H1 (cell line): ENCODE results near the gene ATXN2. TPM values are rescaled to one million over a fixed set of nuclear protein-coding genes. Genes with fewer than 3 reads are reported as not detected.
A peak's percentile ranks its signal among the peaks of the same experiment; 100 is the strongest.

ENCODE experiments used
- CTCF ChIA-PET: fragments of 300-600 bp; sonication (Branson Sonifier 250); formaldehyde crosslinking; loops from one replicate; lab custom pipeline; 2021; ENCODE audit not compliant: partially characterized antibody; lab: Charles Lee
- POLR2A ChIA-PET: fragments of 300-600 bp; sonication (Branson Sonifier 250); formaldehyde crosslinking; loops from one replicate; lab custom pipeline; 2021; ENCODE audit warnings: inconsistent platforms; ENCODE audit not compliant: partially characterized antibody; lab: Charles Lee
- DNase-seq, 2 experiments: peaks; one replicate each; pipeline versions ENCODE4 v3.0.0 to v3.0.0-alpha.2; 2010 to 2022; ENCODE audit warnings: low spot score in 2 of 2, low read depth in 1 of 2, mixed read lengths in 1 of 2
- FAIRE-seq: peaks from 2 replicates; lab custom pipeline; 2011; peaks lifted over from hg19 to GRCh38; lab: Jason Lieb, UNC
- H2AFZ ChIP-seq: 2 replicates; pipeline ENCODE4 v1.8.1; 2012; ENCODE audit warnings: low read length, inconsistent platforms
- H2AK5ac ChIP-seq: 2 replicates; pipeline ENCODE4 v1.6.1; 2013; ENCODE audit warnings: low read depth, low read length
- H2BK120ac ChIP-seq: replicated peaks from 2 replicates; pipeline ENCODE3; 2013; ENCODE audit warnings: low read depth, low read length, inconsistent platforms
- H2BK12ac ChIP-seq: 2 replicates; pipeline ENCODE4 v1.6.1; 2013; ENCODE audit warnings: low read depth, low read length
- H2BK15ac ChIP-seq: 2 replicates; pipeline ENCODE4 v1.6.1; 2013; ENCODE audit warnings: low read length
- H2BK20ac ChIP-seq: 2 replicates; pipeline ENCODE4 v1.6.1; 2013; ENCODE audit warnings: low read length
- H2BK5ac ChIP-seq: 2 replicates; pipeline ENCODE4 v1.6.1; 2013; ENCODE audit warnings: low read depth, low read length
- H3K14ac ChIP-seq: 2 replicates; pipeline ENCODE4 v1.6.1; 2013; ENCODE audit warnings: inconsistent platforms; ENCODE audit not compliant: insufficient read length
- H3K18ac ChIP-seq: 2 replicates; pipeline ENCODE4 v1.6.1; 2013; ENCODE audit warnings: low read length; ENCODE audit errors: extremely low read depth
- H3K23ac ChIP-seq: 2 replicates; pipeline ENCODE4 v1.6.1; 2013; ENCODE audit warnings: inconsistent platforms; ENCODE audit not compliant: insufficient read length
- H3K23me2 ChIP-seq: 2 replicates; pipeline ENCODE4 v1.6.1; 2013; ENCODE audit warnings: low read depth, low read length
- H3K27ac ChIP-seq: 2 replicates; pipeline ENCODE4 v1.6.1; 2011; ENCODE audit warnings: low read depth, low read length, inconsistent platforms
- H3K27me3 ChIP-seq, 4 experiments: replicated peaks in 1 of 4; 1 replicate in 1 of 4; 2 replicates in 3 of 4; pipeline versions ENCODE4 v1.6.1 to v1.8.1; 2011 to 2013; ENCODE audit warnings: low read length in 3 of 4, mild to moderate bottlenecking in 3 of 4, inconsistent platforms in 2 of 4, mixed read lengths in 2 of 4, moderate library complexity in 1 of 4; ENCODE audit not compliant: control insufficient read depth in 3 of 4, insufficient read depth in 3 of 4; ENCODE audit errors: extremely low read depth in 1 of 4
- H3K36me3 ChIP-seq, 4 experiments: 2 replicates each; pipeline versions ENCODE4 v1.6.1 to v1.8.1; 2011 to 2013; ENCODE audit warnings: mild to moderate bottlenecking in 4 of 4, low read length in 3 of 4, moderate library complexity in 2 of 4, control low read depth in 1 of 4, inconsistent platforms in 1 of 4; ENCODE audit not compliant: insufficient read depth in 4 of 4, control insufficient read depth in 2 of 4
- H3K4ac ChIP-seq: replicated peaks from 2 replicates; pipeline ENCODE3; 2013; ENCODE audit warnings: low read length, low read depth, mixed read lengths, inconsistent platforms; ENCODE audit not compliant: insufficient read length
- H3K4me1 ChIP-seq, 4 experiments: replicated peaks in 1 of 4; 1 replicate in 1 of 4; 2 replicates in 3 of 4; pipeline versions ENCODE4 v1.6.1 to v1.8.1; 2011 to 2013; ENCODE audit warnings: low read length in 3 of 4, inconsistent platforms in 2 of 4, mixed read lengths in 1 of 4; ENCODE audit not compliant: insufficient read depth in 4 of 4, control insufficient read depth in 3 of 4
- H3K4me2 ChIP-seq, 2 experiments: 2 replicates each; pipeline versions ENCODE4 v1.6.1 to v1.8.1; 2011 to 2013; ENCODE audit warnings: low read depth in 2 of 2, low read length in 2 of 2, control low read depth in 1 of 2, inconsistent platforms in 1 of 2, mild to moderate bottlenecking in 1 of 2; ENCODE audit not compliant: insufficient read depth in 1 of 2
- H3K4me3 ChIP-seq, 4 experiments: fragments of 200-600, 300-600 bp in 1 of 4; sonication (generic), shearing (Covaris generic), sonication (Bioruptor Twin) in 1 of 4; 2 replicates each; pipeline versions ENCODE4 v1.5.1 to v1.8.1; 2011 to 2016; ENCODE audit warnings: low read length in 4 of 4, low read depth in 3 of 4, control low read depth in 2 of 4, inconsistent platforms in 2 of 4, mild to moderate bottlenecking in 2 of 4, mixed read lengths in 1 of 4, moderate library complexity in 1 of 4; ENCODE audit not compliant: insufficient read depth in 2 of 4; ENCODE audit errors: extremely low read depth in 1 of 4
- H3K56ac ChIP-seq: replicated peaks from 2 replicates; pipeline ENCODE3; 2013; ENCODE audit warnings: low read depth, mild to moderate bottlenecking, mixed read lengths, low read length, inconsistent platforms; ENCODE audit not compliant: insufficient read length
- H3K79me1 ChIP-seq: 2 replicates; pipeline ENCODE4 v1.6.1; 2013; ENCODE audit warnings: low read depth, low read length, control low read depth
- H3K79me2 ChIP-seq, 2 experiments: 2 replicates each; pipeline versions ENCODE4 v1.6.1 to v1.8.1; 2012 to 2013; ENCODE audit warnings: low read length in 2 of 2, mild to moderate bottlenecking in 2 of 2, inconsistent platforms in 1 of 2; ENCODE audit not compliant: insufficient read depth in 2 of 2, control insufficient read depth in 1 of 2
- H3K9ac ChIP-seq, 4 experiments: replicated peaks in 1 of 4; 1 replicate in 1 of 4; 2 replicates in 3 of 4; pipeline versions ENCODE4 v1.6.1 to v1.8.1; 2011 to 2013; ENCODE audit warnings: low read depth in 3 of 4, low read length in 3 of 4, control low read depth in 2 of 4, mild to moderate bottlenecking in 2 of 4, moderate library complexity in 2 of 4, inconsistent platforms in 1 of 4; ENCODE audit errors: extremely low read depth in 1 of 4
- H3K9me3 ChIP-seq, 2 experiments: 2 replicates each; pipeline versions ENCODE4 v1.6.1 to v1.8.1; 2012 to 2013; ENCODE audit warnings: mild to moderate bottlenecking in 2 of 2, moderate library complexity in 2 of 2, control low read depth in 1 of 2, inconsistent platforms in 1 of 2, low read depth in 1 of 2, low read length in 1 of 2, mixed read lengths in 1 of 2; ENCODE audit not compliant: insufficient read depth in 2 of 2
- H4K20me1 ChIP-seq, 2 experiments: replicated peaks in 1 of 2; 2 replicates each; pipeline versions ENCODE3 to v1.8.1; 2011 to 2013; ENCODE audit warnings: inconsistent platforms in 2 of 2, low read length in 2 of 2, mild to moderate bottlenecking in 1 of 2; ENCODE audit not compliant: insufficient read depth in 2 of 2, control insufficient read depth in 1 of 2
- H4K5ac ChIP-seq: 2 replicates; pipeline ENCODE4 v1.6.1; 2013; ENCODE audit warnings: low read length, low read depth, mixed read lengths, inconsistent platforms; ENCODE audit not compliant: insufficient read length
- H4K8ac ChIP-seq: 2 replicates; pipeline ENCODE4 v1.8.0; 2013; ENCODE audit warnings: mild to moderate bottlenecking, moderate library complexity, low read length, inconsistent platforms; ENCODE audit not compliant: insufficient read depth; ENCODE audit errors: extremely low read depth
- H4K91ac ChIP-seq: replicated peaks from 2 replicates; pipeline ENCODE3; 2013; ENCODE audit warnings: low read length, mixed read lengths, inconsistent platforms; ENCODE audit not compliant: insufficient read length
- BACH1 ChIP-seq: IDR thresholded peaks from 2 replicates; pipeline ENCODE4 v1.6.1; 2012; ENCODE audit warnings: low read length, improper control_type of control experiment
- CEBPB ChIP-seq: IDR thresholded peaks from 2 replicates; pipeline ENCODE4 v1.6.1; 2012; ENCODE audit warnings: low read depth, low read length
- CREB1 ChIP-seq: IDR thresholded peaks from 2 replicates; pipeline ENCODE4 v1.6.1; 2012; ENCODE audit warnings: inconsistent platforms
- CTCF ChIP-seq, 3 experiments: IDR thresholded peaks; 1 replicate in 2 of 3; 2 replicates in 1 of 3; pipeline versions ENCODE4 v1.5.1 to v1.6.1; 2011; ENCODE audit warnings: low read length in 3 of 3, mild to moderate bottlenecking in 3 of 3, inconsistent platforms in 2 of 3, low read depth in 1 of 3, moderate library complexity in 1 of 3; ENCODE audit not compliant: insufficient read depth in 1 of 3; ENCODE audit errors: control extremely low read depth in 1 of 3
- GABPA ChIP-seq: IDR thresholded peaks from 2 replicates; pipeline ENCODE4 v1.6.1; 2011; ENCODE audit warnings: mild to moderate bottlenecking, low read length, moderate library complexity, borderline replicate concordance; ENCODE audit not compliant: insufficient read depth
- KDM5A ChIP-seq: fragments of 200-600 bp; IDR thresholded peaks from 2 replicates; pipeline ENCODE4 v1.7.1; 2012; ENCODE audit warnings: mild to moderate bottlenecking, low read length, inconsistent platforms, mixed read lengths
- POLR2A ChIP-seq, 2 experiments: IDR thresholded peaks; 1 replicate in 1 of 2; 2 replicates in 1 of 2; pipeline ENCODE4 v1.6.1; 2011; ENCODE audit warnings: low read depth in 2 of 2, low read length in 2 of 2, mild to moderate bottlenecking in 2 of 2; ENCODE audit errors: control extremely low read depth in 1 of 2
- TBP ChIP-seq: IDR thresholded peaks from 2 replicates; pipeline ENCODE4 v1.6.1; 2011; ENCODE audit warnings: low read depth, low read length, improper control_type of control experiment
- WGBS, 2 experiments: shearing (Covaris generic) in 1 of 2; methylation state at CpG; one replicate each; pipeline versions ENCODE4 v1.1.6 to v1.1.7; 2013 to 2015; ENCODE audit warnings: low lambda C conversion rate in 2 of 2, mixed read lengths in 2 of 2, inconsistent platforms in 1 of 2, low coverage in 1 of 2, missing lambda C conversion rate in 1 of 2; ENCODE audit not compliant: insufficient replicate concordance in 2 of 2, insufficient coverage in 1 of 2, insufficient read length in 1 of 2; ENCODE audit errors: extremely low coverage in 1 of 2, missing lambda C conversion rate in 1 of 2; 5-methylcytosine and 5-hydroxymethylcytosine counted together
- polyA plus RNA-seq, 7 experiments: library from polyadenylated mRNA; depleted of rRNA in 3 of 7; stranded (reverse) in 5 of 7; unstranded in 2 of 7; fragments of >200 nt in 5 of 7; fragments of 200-250 nt in 2 of 7; gene quantifications; 1 replicate in 5 of 7; 2 replicates in 1 of 7; 4 replicates in 1 of 7; pipeline versions ENCODE4 v1.2.1 to v1.2.3, GENCODE V29; 2011 to 2013; ENCODE audit warnings: missing spikeins in 2 of 7, mixed read lengths in 2 of 7
- total RNA-seq: library from RNA; stranded (reverse); fragmentation: NEBNext Ultra II Directional; extraction: Animal tissue kit (Norgen Biotek cat#: 25700); gene quantifications from 2 replicates; pipeline ENCODE4 v1.2.1, GENCODE V29; 2021
- TF ChIP-seq, protein P1 (sequence below): IDR thresholded peaks from 2 replicates; pipeline ENCODE4 v1.6.1; 2011; ENCODE audit warnings: low read depth, mild to moderate bottlenecking, low read length; ENCODE audit not compliant: insufficient read depth

Gene ATXN2
- total and polyA plus RNA-seq, 2 of the 8 experiments (the other 6 are each of a cell fraction or from before 2014, with no cell fraction given): 46.6 to 80.7 TPM

DNA sequence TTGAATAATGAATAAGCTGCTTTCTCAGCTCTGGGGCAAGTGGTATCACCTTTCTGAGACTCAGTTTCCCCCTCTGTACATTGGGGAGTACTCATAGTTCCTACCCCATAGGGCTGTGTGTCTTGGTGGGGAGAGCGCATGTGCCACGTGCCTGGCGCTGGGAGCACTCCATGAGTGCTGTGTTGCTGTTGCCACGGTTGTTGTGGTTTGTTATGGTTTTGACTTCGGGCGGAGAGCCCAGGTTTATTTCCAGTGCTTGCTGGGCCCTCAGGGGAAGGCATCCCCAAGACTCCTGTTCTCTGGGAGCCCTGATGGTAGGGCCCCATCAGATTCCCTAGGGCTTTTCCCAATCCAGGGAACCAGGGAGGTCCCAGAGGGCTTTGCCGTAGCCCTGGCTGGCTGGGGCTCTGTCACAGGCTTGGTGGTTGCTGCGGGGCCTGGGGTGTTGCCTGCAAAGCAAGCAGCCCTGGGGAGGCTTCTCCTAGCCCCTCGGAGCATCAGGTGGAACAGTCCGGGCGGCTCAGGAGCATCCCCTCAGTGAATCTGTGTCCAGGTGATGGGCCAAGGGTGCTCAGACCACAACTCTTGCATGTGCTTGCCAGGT is 174.8 kb downstream of the ATXN2 start:
- ChIA-PET POLR2A (interaction anchor here (1.0 to 4.9 kb wide), 6 partner anchors 10 to 27 kb away, joined by 3 to 29 read pairs (median 14); no protein-coding TSS in a partner anchor), CTCF (interaction anchor here (0.6 to 11.1 kb wide), 14 partner anchors 8 to 397 kb away, joined by 3 to 189 read pairs (median 8); partner anchors contain the start of gene SH2B3)
- peaks cover 4 to 63% of the 10 kb centered on the region in 2 experiments; a peak in 3 of 4 replicates for H3K79me2 ChIP-seq
- TF ChIP-seq KDM5A: no peak
- no peak for TF ChIP-seq CTCF (IDR thresholded peaks at IDR 0.05; ENCODE audit: control extremely low read depth in 1 of 3, insufficient read depth in 1 of 3, low read depth in 1 of 3, low read length in 3 of 3)
- TF ChIP-seq GABPA: no peak
- TF ChIP-seq CREB1: no peak
- TF ChIP-seq POLR2A (IDR thresholded peaks at IDR 0.05; ENCODE audit: control extremely low read depth in 1 of 2, low read depth in 2 of 2, low read length in 2 of 2): no peak
- TF ChIP-seq TBP: no peak
- no peak for TF ChIP-seq CEBPB
- TF ChIP-seq, protein P1, sequence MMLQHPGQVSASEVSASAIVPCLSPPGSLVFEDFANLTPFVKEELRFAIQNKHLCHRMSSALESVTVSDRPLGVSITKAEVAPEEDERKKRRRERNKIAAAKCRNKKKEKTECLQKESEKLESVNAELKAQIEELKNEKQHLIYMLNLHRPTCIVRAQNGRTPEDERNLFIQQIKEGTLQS: no peak
- TF ChIP-seq BACH1: no peak

More for the DNA sequence above, 174.8 kb downstream of the ATXN2 start:
- H3K9me3 ChIP-seq: no peaks in the 10 kb centered on the region
- peaks cover 2 to 18% (median 12%) of the 10 kb centered on the region in 4 experiments for H3K4me1 ChIP-seq
- no peaks in the 10 kb centered on the region; a peak in 1 of 7 replicates for H3K27me3 ChIP-seq
- H3K79me1 ChIP-seq: peaks cover 12% of the 10 kb centered on the region
- no peak overlapping the region for H2BK12ac ChIP-seq
- peak overlapping the region; percentile 20 for H4K8ac ChIP-seq
- no peak overlapping the region for H3K56ac ChIP-seq
- H3K23ac ChIP-seq: no peak overlapping the region
- H2AFZ ChIP-seq: no peak overlapping the region
- H2BK120ac ChIP-seq: no peak overlapping the region
- H3K4ac ChIP-seq: peak overlapping the region; percentile 48
- H3K36me3 ChIP-seq: peaks cover 0 to 14% (median 0%) of the 10 kb centered on the region in 4 experiments; a peak in 2 of 8 replicates
- H2AK5ac ChIP-seq: no peak overlapping the region
- no peak overlapping the region for H3K27ac ChIP-seq
- 0 out of 2 replicates have a peak overlapping the region, but pooled peaks have one; percentile 29 for H2BK15ac ChIP-seq
- 0 out of 7 replicates have a peak overlapping the region, but pooled peaks of 2 of the 4 experiments have one; percentile 13 to 15 for H3K9ac ChIP-seq
- peak overlapping the region; percentile 95; the same call in 1 of the 2 replicates for H2BK20ac ChIP-seq
- no peak overlapping the region for H4K5ac ChIP-seq
- FAIRE-seq: no peak
- H3K18ac ChIP-seq: peak overlapping the region; percentile 71; the same call in 1 of the 2 replicates
- no peaks in the 10 kb centered on the region; the same call in 1 of the 2 replicates for H3K23me2 ChIP-seq
- no peak for DNase-seq
- WGBS, 2 experiments: 89% methylated on average over 11 of the region's 11 CpGs; no CpG with 5 or more reads in 1 of the 2 experiments
- H3K14ac ChIP-seq: no peak overlapping the region
- no peak overlapping the region for H3K4me2 ChIP-seq
- no peak overlapping the region for H3K4me3 ChIP-seq
- no peak overlapping the region for H4K91ac ChIP-seq
- H4K20me1 ChIP-seq: peaks cover 4 to 9% of the 10 kb centered on the region in 2 experiments
- peak overlapping the region; percentile 56; the same call in 1 of the 2 replicates for H2BK5ac ChIP-seq
